GM19467 (cell line): ENCODE data around the gene CACTIN.
"Not testable (repeated sequence)": the region's sequence is repeated elsewhere in the genome, so short reads cannot be mapped to it uniquely, and the experiment has no call there.

Experiments
- ATAC-seq: cut with Tn5 transposase; IDR thresholded peaks from one replicate; pipeline ENCODE4 v1.9.1; 2021; ENCODE audit warnings: mild to moderate bottlenecking, moderate library complexity; ENCODE audit not compliant: unreplicated experiment

CACTIN gene

DNA sequence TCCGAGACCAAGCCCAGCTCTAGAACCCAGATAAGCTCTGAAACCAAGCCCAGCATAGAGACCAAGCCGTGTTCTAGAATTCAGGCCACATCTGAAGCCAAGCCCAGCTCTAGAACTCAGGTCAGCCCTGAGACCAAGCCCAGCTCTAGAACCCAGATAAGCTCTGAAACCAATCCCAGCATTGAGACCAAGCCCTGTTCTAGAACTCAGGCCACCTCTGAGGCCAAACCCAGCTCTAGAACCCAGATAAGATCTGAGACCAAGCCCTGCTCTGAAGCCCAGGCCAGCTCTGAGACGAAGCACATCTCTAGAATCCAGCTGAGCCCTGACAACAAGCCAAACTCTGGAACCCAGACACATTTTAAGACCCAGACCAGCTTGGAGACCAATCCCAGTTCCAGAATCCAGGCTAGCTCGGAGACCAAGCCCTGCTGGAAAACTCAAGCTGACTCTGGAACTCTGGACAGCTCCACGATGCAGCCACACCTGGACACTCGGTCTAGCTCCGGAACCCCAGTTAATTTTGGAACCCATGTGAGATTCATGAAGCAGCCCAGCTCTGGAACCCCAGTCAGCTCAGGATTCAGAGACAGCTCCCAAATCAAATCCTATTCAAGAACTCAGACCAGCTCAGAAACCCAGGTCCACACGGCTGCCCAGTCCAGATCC, 35.5 kb downstream of the CACTIN start:
- ATAC-seq = no peak

DNA sequence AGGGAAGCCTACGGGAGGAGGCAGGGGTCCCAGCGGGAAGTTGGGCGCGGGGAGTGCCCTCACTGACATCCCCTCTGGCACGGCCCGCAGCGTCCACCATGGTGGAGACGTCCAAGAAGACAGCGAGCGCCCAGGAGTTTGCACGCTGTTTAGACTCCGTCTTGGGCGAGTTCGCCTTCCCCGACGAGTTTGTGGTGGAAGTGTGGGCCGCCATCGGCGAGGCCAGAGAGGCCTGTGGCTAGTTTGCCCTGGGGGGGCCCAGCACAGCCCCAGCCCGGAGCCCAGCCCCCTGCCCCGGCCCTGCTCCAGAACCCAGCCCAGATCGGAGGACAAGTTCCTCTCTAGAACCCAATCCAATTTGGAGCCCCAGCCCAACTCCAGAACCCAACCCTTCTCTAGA, 36.6 kb downstream of the CACTIN start:
- no peak for ATAC-seq

DNA sequence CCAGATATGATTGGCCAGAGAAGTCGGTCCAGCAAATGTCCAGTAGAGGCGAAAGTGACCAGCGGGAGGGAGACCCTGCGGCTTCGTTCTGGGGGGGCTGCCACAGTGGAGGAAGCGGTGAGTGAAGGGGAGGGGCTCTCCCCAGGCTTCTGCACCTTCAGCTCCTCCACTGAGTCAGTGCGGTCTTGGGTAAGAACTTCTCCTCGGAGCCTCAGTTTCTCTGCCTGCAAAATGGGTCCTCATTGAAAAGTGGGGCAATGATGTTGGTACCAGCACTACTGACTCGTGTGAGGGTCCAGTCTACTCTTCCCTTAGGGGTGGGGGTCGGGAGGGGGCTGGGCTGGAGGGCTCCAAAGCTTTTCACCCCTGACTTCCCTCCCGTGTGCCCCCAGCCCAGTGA, 37.2 kb downstream of the CACTIN start:
- ATAC-seq = no peak

DNA sequence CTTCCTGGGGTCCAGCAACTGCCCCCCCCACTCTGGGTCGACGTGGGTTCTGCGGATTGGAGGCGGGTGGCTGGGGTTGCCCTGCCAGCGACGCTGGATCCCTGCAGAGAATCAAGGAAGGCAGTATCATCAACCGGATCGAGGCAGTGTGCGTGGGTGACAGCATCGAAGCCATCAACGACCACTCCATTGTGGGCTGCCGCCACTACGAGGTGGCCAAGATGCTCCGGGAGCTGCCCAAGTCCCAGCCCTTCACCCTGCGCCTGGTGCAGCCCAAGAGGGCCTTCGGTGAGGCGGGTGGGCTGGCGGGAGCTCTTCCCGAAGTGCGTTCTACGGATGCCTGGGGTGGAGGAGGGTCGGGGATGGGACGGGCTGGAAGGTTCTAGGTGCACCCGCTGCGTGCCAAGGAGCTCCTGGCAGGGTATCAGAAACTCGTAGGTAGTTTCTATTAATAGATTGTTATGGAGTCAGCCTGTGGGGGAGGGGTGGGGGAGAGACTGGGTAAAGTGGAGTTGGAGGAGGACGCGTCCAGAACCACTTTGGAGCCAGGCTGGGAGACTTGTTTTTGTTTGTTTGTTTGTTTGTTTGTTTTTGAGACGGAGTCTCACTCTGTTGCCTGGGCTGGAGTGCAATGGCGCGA, 39.8 kb downstream of the CACTIN start:
- no peak for ATAC-seq

DNA sequence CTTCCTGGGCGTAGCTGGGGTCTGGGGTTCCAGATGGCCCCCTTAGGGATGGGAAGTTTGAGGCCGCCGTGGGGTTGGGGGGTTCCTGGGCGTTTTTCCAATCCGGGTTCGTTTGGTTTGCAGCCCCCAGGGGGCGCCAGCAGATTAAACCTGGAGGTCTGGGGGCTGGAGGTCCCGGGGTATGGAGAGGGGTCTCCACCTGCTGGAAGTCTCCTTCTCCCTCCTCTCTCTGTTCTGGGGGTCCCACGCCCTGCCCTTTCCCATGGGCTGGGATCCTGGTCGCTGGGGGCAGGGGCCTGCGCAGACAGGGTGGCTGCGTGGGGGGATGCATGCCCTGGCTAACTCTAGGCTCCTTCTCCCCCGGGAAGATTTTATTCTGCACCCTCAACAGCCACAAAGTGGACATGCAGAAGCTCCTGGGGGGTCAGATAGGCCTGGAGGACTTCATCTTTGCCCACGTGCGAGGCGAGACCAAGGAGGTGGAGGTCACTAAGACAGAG, 40.4 kb downstream of the CACTIN start:
- ATAC-seq = no peak

DNA sequence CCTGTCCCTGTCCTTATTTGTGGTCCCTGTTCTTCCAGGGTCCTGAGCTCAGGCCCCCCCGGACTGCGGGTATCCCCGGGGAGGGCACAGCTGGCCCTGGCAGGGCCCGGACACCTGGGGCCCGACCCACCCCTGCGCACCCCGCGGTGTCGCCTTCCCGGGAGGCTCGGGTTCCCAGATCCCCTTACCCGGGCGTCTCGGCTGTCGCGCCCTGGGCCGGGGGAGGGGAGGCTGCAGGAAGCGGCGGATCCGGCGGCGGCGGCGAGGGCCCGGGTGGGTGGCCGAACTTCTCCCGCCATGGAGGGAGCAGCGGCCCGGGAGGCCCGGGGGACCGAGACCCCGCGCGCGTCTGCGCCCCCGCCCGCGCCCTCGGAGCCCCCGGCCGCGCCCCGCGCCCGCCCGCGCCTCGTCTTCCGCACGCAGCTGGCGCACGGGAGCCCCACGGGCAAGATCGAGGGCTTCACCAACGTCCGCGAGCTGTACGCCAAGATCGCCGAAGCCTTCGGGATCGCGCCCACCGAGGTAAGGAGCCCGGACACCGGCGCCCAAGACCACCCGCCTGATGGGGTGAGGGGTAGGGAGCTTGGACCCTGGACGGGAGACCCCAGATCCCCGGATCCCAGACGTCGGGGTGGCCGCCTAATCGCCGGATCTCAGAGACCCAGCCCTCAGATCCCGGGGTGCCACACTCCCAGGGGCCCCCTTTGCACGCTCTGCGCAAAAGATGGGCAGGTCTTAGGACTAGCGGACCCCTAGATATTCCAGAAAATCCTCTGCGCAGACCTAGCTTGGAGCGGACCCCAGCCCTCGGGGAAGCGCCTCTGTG, 41.1 kb downstream of the CACTIN start, which contains the start of gene GIPC3:
Gene GIPC3, plus strand, starts transcription at position 178 of the 826 bp plus-strand sequence. Its CDS starts 120 bp downstream, at position 298.
- no peak for ATAC-seq

DNA sequence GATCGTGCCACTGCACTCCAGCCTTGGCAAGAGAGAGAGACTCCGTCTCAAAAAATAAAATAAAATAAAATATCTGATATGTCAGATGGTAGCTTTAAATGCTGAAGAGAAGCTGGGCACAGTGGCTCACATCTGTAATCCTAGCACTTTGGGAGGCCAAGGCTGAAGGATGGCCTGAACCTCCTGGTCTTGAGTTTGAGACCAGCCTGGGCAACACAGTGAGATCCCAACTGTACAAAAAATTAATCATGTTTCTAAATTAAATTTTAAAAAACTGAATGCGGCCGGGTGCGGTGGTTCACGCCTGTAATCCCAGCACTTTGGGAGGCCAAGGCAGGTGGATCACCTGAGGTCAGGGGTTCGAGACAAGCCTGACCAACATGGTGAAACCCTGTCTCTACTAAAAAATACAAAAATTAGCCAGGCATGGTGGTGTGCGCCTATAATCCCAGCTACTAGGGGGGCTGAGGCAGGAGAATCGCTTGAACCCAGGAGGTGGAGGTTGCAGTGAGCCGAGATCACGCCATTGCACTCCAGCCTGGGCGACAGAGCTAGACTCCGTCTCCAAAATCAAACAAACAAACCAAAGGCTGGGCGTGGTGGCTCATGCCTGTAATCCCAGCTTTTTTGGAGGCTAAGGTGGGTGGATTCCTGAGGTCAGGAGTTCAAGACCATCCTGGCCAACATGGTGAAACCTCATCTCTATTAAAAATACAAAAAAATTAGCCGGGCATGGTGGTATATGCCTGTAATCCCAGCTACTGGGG, 42.4 kb downstream of the CACTIN start:
- ATAC-seq = not testable (repeated sequence)

DNA sequence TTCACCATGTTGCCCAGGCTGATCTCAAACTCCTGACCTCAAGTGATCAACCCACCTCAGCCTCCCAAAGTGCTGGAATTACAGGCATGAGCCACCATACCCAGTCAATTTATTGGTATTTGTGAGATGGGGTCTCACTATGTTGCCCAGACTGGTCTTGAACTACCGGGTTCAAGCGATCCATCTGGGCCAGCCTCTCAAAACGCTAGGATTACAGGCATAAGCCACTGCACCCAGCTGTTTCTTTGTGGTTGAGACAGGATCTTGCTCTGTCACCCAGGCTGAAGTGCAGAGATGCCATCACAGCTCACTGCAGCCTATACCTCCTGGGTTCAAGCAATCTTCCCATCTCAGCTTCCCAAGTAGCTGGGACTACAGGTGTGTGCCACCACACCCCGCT, 44.8 kb downstream of the CACTIN start:
- not testable (repeated sequence) for ATAC-seq

DNA sequence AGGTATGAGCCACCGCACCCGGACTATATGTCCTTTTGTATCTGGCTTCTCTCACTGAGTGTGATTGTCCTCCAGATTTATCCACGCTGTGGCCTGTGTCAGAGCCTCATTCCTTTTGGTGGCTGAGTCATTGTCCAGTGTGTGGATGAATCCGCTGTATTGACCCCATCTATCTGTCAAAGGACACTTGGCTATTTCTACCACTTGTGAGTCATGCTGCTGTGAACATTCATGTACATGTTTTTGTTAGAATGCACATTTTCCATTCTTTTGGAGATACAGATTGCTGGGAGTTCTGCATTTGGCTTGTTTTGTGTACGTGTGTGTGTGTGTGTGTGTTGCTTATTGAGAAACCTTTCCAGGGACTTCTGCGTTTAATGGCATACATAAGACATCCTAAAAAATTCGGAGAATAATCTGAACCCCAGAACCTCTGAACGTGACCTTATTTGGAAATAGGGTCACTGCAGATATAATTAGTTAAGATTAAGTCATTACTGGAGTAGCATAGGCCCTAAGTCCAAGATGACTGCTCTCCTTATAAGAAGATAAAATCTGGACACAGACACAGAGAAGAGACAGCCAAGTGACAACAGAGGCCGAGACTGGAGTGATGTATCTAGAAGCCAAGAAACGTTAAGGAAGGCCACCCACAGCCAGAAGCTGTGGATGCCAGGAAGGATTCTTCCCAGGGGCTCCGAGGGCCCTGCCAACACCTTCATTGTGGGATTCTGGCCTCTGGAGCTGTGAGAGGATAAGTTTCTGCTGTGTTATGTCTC, 46.2 kb downstream of the CACTIN start:
- ATAC-seq = no peak

DNA sequence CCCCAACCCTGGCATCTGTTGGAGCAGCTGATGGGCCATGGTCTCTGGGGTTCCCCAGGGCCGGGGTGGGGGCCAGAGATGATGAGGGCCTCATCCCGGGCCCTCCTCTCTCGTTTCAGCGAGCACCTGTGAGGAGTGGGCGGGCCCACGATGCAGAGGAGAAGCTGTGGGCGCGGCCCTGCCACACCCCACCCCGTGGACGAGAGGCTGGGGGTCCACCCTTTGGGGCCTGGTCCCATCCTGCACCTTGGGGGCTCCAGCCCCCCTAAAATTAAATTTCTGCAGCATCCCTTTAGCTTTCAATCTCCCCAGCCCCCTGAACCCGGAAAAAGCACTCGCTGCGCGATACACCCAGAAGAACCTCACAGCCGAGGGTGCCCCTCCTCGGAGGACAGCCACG, 48.2 kb downstream of the CACTIN start:
- ATAC-seq = no peak

DNA sequence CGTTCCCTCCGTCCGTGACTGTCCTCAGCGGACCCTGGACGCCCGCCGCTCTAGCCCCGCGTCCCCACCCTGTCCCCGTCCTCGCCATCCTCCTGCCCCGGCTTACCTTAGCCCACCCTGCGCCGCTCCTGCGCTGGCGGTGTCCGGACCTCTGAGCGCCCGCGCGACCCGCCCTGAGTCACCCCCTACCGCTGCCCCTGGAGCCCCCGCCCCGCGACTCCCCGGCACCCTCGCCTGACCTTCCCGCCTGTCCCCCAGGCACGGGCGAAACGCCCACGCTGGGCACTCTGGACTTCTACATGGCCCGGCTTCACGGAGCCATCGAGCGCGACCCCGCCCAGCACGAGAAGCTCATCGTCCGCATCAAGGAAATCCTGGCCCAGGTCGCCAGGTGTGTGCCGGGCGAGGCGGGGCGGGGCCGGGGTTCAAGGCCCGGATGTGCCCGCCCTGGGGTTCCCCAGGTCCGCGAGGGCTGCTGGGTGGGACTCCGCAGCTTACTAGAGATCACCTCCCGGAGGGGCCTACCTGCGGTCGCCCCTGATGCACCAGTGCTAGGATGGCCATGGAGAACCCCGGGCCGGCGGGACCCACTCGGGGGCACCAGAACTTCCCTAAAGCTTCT, 48.8 kb downstream of the CACTIN start:
- ATAC-seq = no peak

DNA sequence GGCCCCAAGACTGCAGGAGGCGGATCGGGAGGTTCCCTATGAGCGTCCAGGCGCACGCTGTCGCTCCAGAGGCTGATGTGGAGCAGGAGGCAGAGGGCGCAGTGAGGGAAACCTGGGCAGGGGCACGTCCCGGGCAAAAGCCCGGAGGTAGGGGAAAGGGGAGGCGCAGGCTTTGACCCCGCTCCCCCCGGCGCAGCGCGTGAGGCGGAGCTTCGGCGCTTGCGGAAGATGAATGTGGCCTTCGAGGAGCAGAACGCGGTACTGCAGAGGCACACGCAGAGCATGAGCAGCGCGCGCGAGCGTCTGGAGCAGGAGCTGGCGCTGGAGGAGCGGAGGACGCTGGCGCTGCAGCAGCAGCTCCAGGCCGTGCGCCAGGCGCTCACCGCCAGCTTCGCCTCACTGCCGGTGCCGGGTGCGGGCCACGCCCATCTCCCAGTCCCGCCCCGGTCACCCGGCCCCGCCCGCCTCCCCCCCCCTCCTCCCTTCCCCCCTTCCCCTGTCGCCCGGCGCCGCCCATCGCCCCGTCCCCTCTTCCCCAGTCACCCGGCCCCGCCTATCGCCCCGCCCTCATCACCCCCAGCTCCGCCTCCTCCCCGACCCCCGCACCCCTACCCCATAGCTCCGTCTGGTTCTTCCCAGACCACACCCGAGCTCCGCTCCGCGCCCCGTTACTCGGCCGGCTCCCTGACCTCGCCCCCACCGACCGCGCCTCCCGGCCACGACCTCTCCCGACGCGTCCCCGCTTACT, 49.7 kb downstream of the CACTIN start:
- no peak for ATAC-seq

DNA sequence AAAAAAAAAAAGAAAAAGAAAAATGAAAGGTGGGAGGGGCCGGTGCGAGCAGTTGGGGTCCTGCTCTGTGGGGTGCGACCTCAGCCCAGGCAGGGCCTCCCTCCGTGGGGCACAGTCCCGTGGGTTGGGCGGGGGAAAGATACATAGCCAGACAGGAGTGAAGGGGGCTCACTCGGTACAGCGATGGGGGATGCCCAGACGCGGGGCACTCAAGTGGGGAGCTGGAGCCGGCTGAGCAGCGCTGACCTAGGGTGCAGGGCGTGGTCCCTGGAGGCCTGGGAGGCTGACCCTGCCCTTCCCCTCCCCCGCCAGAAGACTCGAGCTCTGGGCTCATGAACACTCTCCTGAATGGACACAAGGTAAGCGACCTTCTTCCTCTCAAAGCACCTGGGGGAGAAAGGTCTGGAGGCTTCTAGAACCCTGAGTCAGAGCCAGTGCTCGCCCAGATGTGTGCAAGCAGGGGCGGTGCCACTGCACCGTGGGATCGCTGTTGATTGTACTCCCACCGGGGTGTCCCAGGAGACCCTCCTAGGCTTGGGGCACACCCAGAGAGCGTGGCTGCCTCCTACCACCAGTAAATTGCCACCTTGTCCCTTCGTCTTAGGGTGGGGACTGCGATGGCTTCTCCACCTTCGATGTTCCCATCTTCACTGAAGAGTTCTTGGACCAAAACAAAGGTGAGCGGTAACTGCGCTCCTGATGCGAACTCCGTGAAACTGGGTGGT, 50.5 kb downstream of the CACTIN start:
- ATAC-seq = no peak

DNA sequence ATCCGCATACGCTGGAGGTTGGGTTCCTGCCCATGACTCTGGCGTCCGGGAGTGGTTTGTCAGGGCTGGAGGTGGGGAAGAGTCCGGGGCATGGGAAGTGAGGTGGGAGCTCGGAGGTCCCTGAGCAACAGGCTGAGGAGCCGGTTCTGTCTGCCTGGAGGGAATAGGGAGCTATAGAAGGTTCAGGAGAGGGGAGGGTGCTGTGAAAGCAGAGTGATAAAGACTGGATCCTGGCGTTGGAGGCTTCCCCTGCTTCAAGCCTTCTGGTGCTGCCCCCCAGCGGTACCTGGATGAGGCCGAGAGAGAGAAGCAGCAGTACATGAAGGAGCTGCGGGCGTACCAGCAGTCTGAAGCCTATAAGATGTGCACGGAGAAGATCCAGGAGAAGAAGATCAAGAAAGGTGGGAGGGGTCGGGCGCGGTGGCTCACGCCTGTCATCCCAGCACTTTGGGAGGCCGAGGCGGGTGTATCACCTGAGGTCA, 51.3 kb downstream of the CACTIN start:
- ATAC-seq = no peak

DNA sequence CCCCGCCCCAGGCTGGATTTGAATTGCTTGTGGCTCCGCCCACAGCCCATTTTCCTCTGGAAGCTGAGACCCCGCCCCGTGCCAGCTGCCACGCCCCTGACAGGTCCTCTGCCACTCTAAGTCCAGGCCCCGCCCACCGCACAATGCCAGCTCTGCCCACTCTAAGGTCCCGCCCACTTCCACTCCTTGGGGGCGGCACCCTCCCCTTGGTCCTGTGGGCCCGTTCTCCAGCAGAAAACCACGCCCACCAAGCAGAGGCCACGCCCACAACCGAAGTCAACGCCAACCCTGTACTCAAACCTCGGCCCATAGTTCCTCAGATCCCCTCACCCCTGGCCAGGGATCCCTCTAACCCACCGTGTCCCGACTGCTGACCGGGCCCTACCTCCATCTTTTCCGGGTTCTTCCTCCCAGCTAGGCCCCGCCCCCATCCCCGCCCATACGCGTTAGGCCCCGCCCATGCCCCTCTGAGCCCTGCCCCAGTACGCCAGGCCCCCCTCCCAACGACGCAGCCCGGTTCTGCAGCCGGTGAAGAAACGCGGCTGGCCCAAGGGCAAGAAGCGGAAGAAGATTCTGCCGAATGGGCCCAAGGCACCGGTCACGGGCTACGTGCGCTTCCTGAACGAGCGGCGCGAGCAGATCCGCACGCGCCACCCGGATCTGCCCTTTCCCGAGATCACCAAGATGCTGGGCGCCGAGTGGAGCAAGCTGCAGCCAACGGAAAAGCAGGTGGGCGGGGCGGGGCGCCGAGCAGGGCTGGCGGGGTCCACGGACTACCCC, 52.5 kb downstream of the CACTIN start:
- no peak for ATAC-seq

DNA sequence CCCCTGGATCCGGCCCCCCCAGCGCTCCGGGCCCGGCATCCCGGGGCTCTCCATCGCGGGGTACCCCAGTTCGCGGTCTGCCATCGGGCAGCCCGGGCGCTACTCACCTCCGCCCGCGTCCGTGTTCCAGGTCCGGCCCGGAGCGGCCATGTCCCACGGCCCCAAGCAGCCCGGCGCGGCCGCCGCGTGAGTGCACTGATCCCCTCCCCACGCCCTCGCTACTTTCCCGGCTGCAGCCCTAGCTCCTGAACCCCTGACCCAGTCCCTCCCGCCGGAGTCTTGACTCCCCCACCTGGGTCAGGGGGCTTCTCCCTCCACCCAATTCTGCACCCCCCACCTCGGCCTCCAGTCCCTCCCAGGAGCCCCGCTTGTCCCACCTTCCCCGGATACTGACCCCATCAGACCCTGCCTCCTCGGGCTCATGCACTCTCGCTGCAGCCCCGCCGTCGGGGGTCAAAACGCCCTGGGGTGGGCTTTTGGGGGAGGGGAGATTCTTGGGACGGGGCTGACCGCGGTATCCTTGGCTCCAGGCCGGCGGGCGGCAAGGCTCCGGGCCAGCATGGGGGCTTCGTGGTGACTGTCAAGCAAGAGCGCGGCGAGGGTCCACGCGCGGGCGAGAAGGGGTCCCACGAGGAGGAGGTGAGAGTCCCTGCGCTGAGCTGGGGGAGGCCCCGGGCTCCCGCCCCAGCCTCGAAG, 53.3 kb downstream of the CACTIN start:
- no peak for ATAC-seq

DNA sequence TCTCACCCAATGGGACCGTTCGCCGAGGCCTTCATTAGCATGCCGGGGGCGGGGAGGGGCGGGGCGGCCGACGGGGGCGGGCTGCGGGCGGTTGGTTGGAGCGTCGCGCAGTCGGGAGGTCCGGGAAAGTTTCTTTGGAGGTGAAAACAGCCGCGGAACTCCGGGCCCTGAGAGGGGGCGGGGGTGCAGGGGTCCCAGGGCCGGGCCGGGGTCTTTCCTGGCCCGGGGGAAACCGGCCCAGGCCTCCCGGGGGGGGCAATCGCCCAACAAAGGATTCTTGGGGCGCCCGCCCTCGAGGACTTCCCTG, 53.8 kb downstream of the CACTIN start, which contains the start of gene HMG20B:
Gene HMG20B, plus strand, starts transcription at position 90 of the 307 bp plus-strand sequence. CDS start 366 bp downstream, outside the sequence.
- no peak for ATAC-seq
